Muscle layer of duodenum (tissue), 2 donors: ENCODE data around the gene KRTAP10-4.
"Not testable (repeated sequence)": the region's sequence is repeated elsewhere in the genome, so short reads cannot be mapped to it uniquely, and the experiment has no call there.

ENCODE experiments used
- H3K27ac ChIP-seq: one replicate; pipeline ENCODE4 v1.7.0; 2013; ENCODE audit warnings: mild to moderate bottlenecking, low read length
- H3K27me3 ChIP-seq: one replicate; pipeline ENCODE4 v1.7.0; 2013; ENCODE audit warnings: low read depth, mild to moderate bottlenecking, control low read depth, low read length
- H3K36me3 ChIP-seq, 2 donors: one replicate each; pipeline ENCODE4 v1.7.0; 2013; ENCODE audit warnings: low read length in 2 of 2, control low read depth in 1 of 2, mild to moderate bottlenecking in 1 of 2; ENCODE audit not compliant: insufficient read depth in 2 of 2, control insufficient read depth in 1 of 2
- H3K4me1 ChIP-seq, 2 donors: one replicate each; pipeline ENCODE4 v1.7.0; 2013; ENCODE audit warnings: low read length in 2 of 2, mild to moderate bottlenecking in 2 of 2, control low read depth in 1 of 2, moderate library complexity in 1 of 2; ENCODE audit not compliant: insufficient read depth in 2 of 2, control insufficient read depth in 1 of 2
- H3K4me3 ChIP-seq, 2 donors: one replicate each; pipeline ENCODE4 v1.7.0; 2013; ENCODE audit warnings: low read length in 2 of 2, low read depth in 1 of 2, mild to moderate bottlenecking in 1 of 2
- H3K9me3 ChIP-seq, 2 donors: one replicate each; pipeline ENCODE4 v1.7.0; 2013; ENCODE audit warnings: low read length in 2 of 2, control low read depth in 1 of 2, mild to moderate bottlenecking in 1 of 2; ENCODE audit not compliant: control insufficient read depth in 1 of 2
- donor health status: healthy.

Gene KRTAP10-4

GRCh38 chr21:44599264-44600029 is 25.9 kb downstream of the KRTAP10-4 start:
- H3K27ac ChIP-seq = no peak overlapping the region
- H3K27me3 ChIP-seq = no peaks in the 10 kb centered on the region

DNA sequence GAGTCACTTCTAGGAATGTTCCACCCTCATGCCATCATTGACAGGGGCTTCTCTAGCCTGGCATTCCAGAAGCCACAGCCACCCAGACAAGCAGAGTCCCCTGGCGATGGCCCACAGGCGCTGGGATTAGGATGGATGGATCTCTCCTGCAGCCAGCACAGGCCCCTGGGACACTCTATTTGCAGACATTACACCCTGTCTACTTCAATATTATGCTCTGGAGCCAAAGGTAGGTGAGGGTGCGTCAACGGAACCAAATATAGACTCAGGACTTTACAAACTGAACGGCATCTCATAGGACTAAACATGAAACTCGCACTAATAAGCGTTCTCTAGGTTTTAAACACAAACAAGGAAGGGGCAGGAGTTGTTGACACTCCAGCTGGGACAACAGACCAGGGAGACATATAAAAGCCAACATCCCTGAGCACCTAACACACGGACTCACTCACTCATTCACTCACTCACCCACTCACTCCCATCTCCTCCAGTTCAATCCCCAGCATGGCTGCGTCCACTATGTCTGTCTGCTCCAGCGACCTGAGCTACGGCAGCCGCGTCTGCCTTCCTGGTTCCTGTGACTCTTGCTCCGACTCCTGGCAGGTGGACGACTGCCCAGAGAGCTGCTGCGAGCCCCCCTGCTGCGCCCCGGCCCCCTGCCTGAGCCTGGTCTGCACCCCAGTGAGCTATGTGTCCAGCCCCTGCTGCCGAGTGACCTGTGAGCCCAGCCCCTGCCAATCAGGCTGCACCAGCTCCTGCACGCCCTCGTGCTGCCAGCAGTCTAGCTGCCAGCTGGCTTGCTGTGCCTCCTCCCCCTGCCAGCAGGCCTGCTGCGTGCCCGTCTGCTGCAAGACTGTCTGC is 26.8 kb downstream of the KRTAP10-4 start, which contains the start of gene KRTAP10-7:
KRTAP10-7 (plus strand) TSS at position 480 of the 861 bp plus-strand sequence; CDS start at position 505, 25 bp downstream.
- H3K36me3 ChIP-seq, H3K27me3 ChIP-seq, H3K9me3 ChIP-seq, H3K27ac ChIP-seq, H3K4me3 ChIP-seq, H3K4me1 ChIP-seq: not testable (repeated sequence)

More at GRCh38 chr21:44599264-44600029, 25.9 kb downstream of the KRTAP10-4 start:
- Histone ChIP-seq H3K4me3 (no peak overlapping the region), H3K4me1 (no peaks in the 10 kb centered on the region), H3K9me3 (peaks cover 0 to 7% of the 10 kb centered on the region in 2 donors), H3K36me3 (no peaks in the 10 kb centered on the region)

DNA sequence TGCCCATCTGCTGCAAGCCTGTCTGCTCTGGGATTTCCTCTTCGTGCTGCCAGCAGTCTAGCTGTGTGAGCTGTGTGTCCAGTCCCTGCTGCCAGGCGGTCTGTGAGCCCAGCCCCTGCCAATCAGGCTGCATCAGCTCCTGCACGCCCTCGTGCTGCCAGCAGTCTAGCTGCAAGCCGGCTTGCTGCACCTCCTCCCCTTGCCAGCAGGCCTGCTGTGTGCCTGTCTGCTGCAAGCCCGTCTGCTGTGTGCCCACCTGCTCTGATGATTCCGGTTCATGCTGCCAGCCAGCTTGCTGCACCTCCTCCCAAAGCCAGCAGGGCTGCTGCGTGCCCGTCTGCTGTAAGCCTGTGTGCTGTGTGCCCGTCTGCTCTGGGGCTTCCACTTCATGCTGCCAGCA is 27.6 kb downstream of the KRTAP10-4 start:
- H3K4me1 ChIP-seq, H3K36me3 ChIP-seq, H3K4me3 ChIP-seq, H3K27me3 ChIP-seq, H3K27ac ChIP-seq, H3K9me3 ChIP-seq: not testable (repeated sequence)

- Histone ChIP-seq H3K4me1 (no peaks in the 10 kb centered on the region), H3K4me3 (no peak overlapping the region), H3K27ac (no peak overlapping the region), H3K36me3 (no peaks in the 10 kb centered on the region), H3K9me3 (peaks cover 0 to 10% of the 10 kb centered on the region in 2 donors), H3K27me3 (no peaks in the 10 kb centered on the region)
Measured at GRCh38 chr21:44601596-44602462, 28.3 kb downstream of the KRTAP10-4 start.

GRCh38 chr21:44602463-44602850 is 28.9 kb downstream of the KRTAP10-4 start:
- H3K27me3 ChIP-seq = no peaks in the 10 kb centered on the region
- no peaks in the 10 kb centered on the region for H3K36me3 ChIP-seq
- H3K4me3 ChIP-seq = no peak overlapping the region
- no peak overlapping the region for H3K27ac ChIP-seq
- peaks cover 0 to 10% of the 10 kb centered on the region in 2 donors for H3K9me3 ChIP-seq
- H3K4me1 ChIP-seq = no peaks in the 10 kb centered on the region

- H3K4me1 ChIP-seq = no peaks in the 10 kb centered on the region
Measured at GRCh38 chr21:44603109-44603875, 29.8 kb downstream of the KRTAP10-4 start.

GRCh38 chr21:44603911-44604310 is 30.4 kb downstream of the KRTAP10-4 start:
- H3K27me3 ChIP-seq = no peaks in the 10 kb centered on the region
- no peak overlapping the region for H3K4me3 ChIP-seq
- no peaks in the 10 kb centered on the region for H3K36me3 ChIP-seq

More at GRCh38 chr21:44603109-44603875, 29.8 kb downstream of the KRTAP10-4 start:
- H3K9me3 ChIP-seq = peaks cover 0 to 10% of the 10 kb centered on the region in 2 donors
- no peaks in the 10 kb centered on the region for H3K36me3 ChIP-seq
- H3K27ac ChIP-seq = no peak overlapping the region
- no peaks in the 10 kb centered on the region for H3K27me3 ChIP-seq
- no peak overlapping the region for H3K4me3 ChIP-seq

DNA sequence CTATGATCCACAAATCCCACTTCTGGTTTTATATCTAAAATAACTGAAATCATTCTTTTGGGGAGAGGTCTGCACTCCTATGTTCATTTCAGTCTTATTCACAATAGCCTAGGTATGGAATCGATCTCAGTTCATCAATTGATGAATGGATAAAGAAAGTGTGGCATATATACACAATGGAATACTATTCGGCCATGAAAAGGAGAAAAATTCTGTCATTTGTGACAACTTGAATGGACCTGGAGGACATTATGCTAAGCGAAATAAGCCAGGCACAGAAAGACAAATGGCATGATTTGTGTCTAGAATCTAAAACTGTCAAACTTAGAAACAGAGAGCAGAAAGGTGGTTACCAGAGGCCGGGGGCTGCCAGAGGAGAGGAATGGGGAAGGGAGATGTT is 33.0 kb downstream of the KRTAP10-4 start:
- Histone ChIP-seq H3K27me3 (no peaks in the 10 kb centered on the region), H3K9me3 (peaks cover 0 to 22% of the 10 kb centered on the region in 2 donors), H3K4me1 (no peaks in the 10 kb centered on the region)

More at GRCh38 chr21:44603911-44604310, 30.4 kb downstream of the KRTAP10-4 start:
- no peak overlapping the region for H3K27ac ChIP-seq
- no peaks in the 10 kb centered on the region for H3K4me1 ChIP-seq
- H3K9me3 ChIP-seq = peaks cover 0 to 10% of the 10 kb centered on the region in 2 donors

GRCh38 chr21:44609193-44609592 is 35.7 kb downstream of the KRTAP10-4 start:
- no peaks in the 10 kb centered on the region for H3K4me1 ChIP-seq
- no peak overlapping the region for H3K27ac ChIP-seq
- H3K36me3 ChIP-seq = no peaks in the 10 kb centered on the region
- no peaks in the 10 kb centered on the region for H3K27me3 ChIP-seq
- H3K9me3 ChIP-seq = peaks cover 0 to 26% of the 10 kb centered on the region in 2 donors
- H3K4me3 ChIP-seq = no peak overlapping the region

More for the DNA sequence above, 33.0 kb downstream of the KRTAP10-4 start:
- Histone ChIP-seq H3K36me3 (no peaks in the 10 kb centered on the region), H3K4me3 (no peak overlapping the region), H3K27ac (no peak overlapping the region)

DNA sequence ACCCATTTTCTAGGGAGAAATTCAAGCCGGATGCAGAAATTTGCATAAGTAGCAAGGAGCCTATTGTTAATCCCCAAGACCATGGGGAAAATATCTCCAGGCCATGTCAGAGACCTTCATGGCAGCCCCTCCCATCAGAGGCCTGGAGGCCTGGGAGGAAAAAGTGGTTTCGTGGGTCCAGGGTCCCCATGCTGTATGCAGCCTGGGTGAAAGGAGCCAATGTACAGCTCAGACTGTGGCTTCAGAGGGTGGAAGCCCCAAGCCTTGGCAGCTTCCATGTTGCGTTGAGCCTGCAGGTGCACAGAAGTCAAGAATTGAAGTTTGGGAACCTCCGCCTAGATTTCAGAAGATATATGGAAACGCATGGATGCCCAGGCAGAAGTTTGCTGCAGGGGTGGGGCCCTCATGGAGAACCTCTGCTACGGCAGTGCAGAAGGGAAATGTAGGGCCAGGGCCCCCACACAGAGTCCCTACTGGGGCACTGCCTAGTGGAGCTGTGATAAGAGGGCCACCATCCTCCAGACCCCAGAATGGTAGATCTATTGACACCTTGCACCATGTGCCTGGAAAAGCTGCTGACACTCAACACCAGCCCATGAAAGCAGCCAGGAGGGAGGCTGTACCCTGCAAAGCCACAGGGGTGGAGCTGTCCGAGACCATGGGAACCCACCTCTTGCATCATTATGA is 36.8 kb downstream of the KRTAP10-4 start:
- H3K4me1 ChIP-seq = not testable (repeated sequence)
- H3K9me3 ChIP-seq = peaks cover 0 to 21% of the 10 kb centered on the region in 2 donors

More for the DNA sequence above, 36.8 kb downstream of the KRTAP10-4 start:
- not testable (repeated sequence) for H3K27me3 ChIP-seq, H3K27ac ChIP-seq, H3K4me3 ChIP-seq, H3K36me3 ChIP-seq
